Muscle of back (tissue), 13 donors: ENCODE data around the gene SPATA4. TPM values are rescaled to one million over a fixed set of nuclear protein-coding genes. Genes with fewer than 3 reads are reported as not detected.
"Not testable (repeated sequence)": the region's sequence is repeated elsewhere in the genome, so short reads cannot be mapped to it uniquely, and the experiment has no call there.

ENCODE experiments used
- DNase-seq, 3 donors: peaks; one replicate each; pipeline versions ENCODE4 v3.0.0 to v3.0.0-alpha.2; 2013
- long read RNA-seq, 9 donors: transcript quantifications; one replicate each; lab custom pipeline, GENCODE V29; 2026
- polyA plus RNA-seq, 10 donors: library from polyadenylated mRNA; unstranded; fragments of 120-200 nt; gene quantifications; one replicate each; pipeline ENCODE4 v1.2.1, GENCODE V29; 2013; ENCODE audit not compliant: insufficient read length in 10 of 10

Gene SPATA4
- under 1 TPM; 0.15 to 0.42 (median 0.29) TPM for polyA plus RNA-seq
- long read RNA-seq, donor 1: 0 reads
- long read RNA-seq, donor 2, partial matches to known transcripts: 0 of 1 reads
- long read RNA-seq, donor 2, other reads (novel, unspliced or antisense): 0 of 1 reads
- long read RNA-seq, donor 3: 0 reads
- long read RNA-seq, donor 4: 0 reads
- long read RNA-seq, donor 5: 0 reads
- long read RNA-seq, donor 6: 0 reads
- long read RNA-seq, donor 7: 0 reads
- long read RNA-seq, donor 8: 0 reads
- long read RNA-seq, donor 9, partial matches to known transcripts: 0 of 1 reads
- long read RNA-seq, donor 9, other reads (novel, unspliced or antisense): 0 of 1 reads

- DNase-seq: peak; percentile 91 to 97 (median 95)
Measured at GRCh38 chr4:176195184-176195978, at the start of gene SPATA4. TSS of gene SPATA4 (minus strand) at chr4:176195585. CDS start at chr4:176195562, 23 bp downstream.

GRCh38 chr4:176242764-176243347 is 47.5 kb upstream of the SPATA4 start:
- DNase-seq: no peak

- no peak for DNase-seq
Measured at GRCh38 chr4:176241703-176242102, 46.3 kb upstream of the SPATA4 start.

- DNase-seq: peak in 2 of 3 donors; percentile 14 to 43
Measured at GRCh38 chr4:176238826-176239225, 43.4 kb upstream of the SPATA4 start.

GRCh38 chr4:176238157-176238610 is 42.8 kb upstream of the SPATA4 start:
- DNase-seq: peak; percentile 44 to 71 (median 54)

- no peak for DNase-seq
Measured at GRCh38 chr4:176236946-176237345, 41.6 kb upstream of the SPATA4 start.

- peak in 2 of 3 donors; percentile 17 to 26 for DNase-seq
Measured at GRCh38 chr4:176230836-176231235, 35.5 kb upstream of the SPATA4 start.

GRCh38 chr4:176229645-176230044 is 34.3 kb upstream of the SPATA4 start:
- no peak for DNase-seq

- DNase-seq: no peak
Measured at GRCh38 chr4:176226736-176227135, 31.4 kb upstream of the SPATA4 start.

- no peak for DNase-seq
Measured at GRCh38 chr4:176223561-176223960, 28.2 kb upstream of the SPATA4 start.

GRCh38 chr4:176222149-176222548 is 26.8 kb upstream of the SPATA4 start:
- no peak for DNase-seq

- DNase-seq: no peak
Measured at GRCh38 chr4:176217510-176217909, 22.1 kb upstream of the SPATA4 start.

GRCh38 chr4:176212351-176212750 is 17.0 kb upstream of the SPATA4 start:
- not testable (repeated sequence) for DNase-seq

- no peak for DNase-seq
Measured at GRCh38 chr4:176210579-176211296, 15.4 kb upstream of the SPATA4 start.

GRCh38 chr4:176210101-176210500 is 14.7 kb upstream of the SPATA4 start:
- DNase-seq: no peak

- DNase-seq: no peak
Measured at GRCh38 chr4:176209535-176209934, 14.2 kb upstream of the SPATA4 start.

- DNase-seq: no peak
Measured at GRCh38 chr4:176207839-176208238, 12.5 kb upstream of the SPATA4 start.

- DNase-seq: no peak
Measured at GRCh38 chr4:176205299-176205698, 9.9 kb upstream of the SPATA4 start.

- DNase-seq: no peak
Measured at GRCh38 chr4:176198316-176198903, 3.0 kb upstream of the SPATA4 start.

GRCh38 chr4:176193938-176194337 is 1.4 kb downstream of the SPATA4 start:
- peak in 1 of 3 donors; percentile 59 for DNase-seq

GRCh38 chr4:176193126-176193525 is 2.3 kb downstream of the SPATA4 start:
- DNase-seq: no peak
